HEK293 (cell line): Measurements from ENCODE around the gene HOXB9.

ENCODE experiments used
- KLF16 ChIP-seq: fragments of 450-650 bp; formaldehyde crosslinking; IDR thresholded peaks from 2 replicates; pipeline ENCODE4 v1.5.1; 2017; ENCODE audit warnings: missing biosample characterization, missing genetic modification characterization
- KLF8 ChIP-seq: fragments of 450-650 bp; formaldehyde crosslinking; IDR thresholded peaks from 2 replicates; pipeline ENCODE4 v1.5.1; 2016; ENCODE audit warnings: missing biosample characterization, missing genetic modification characterization
- PRDM2 ChIP-seq: fragments of 450-650 bp; formaldehyde crosslinking; IDR thresholded peaks from 2 replicates; pipeline ENCODE4 v1.5.1; 2016; ENCODE audit warnings: missing biosample characterization, missing genetic modification characterization, borderline replicate concordance
- ZBTB20 ChIP-seq: fragments of 450-650 bp; formaldehyde crosslinking; IDR thresholded peaks from 2 replicates; pipeline ENCODE4 v1.5.1; 2016; ENCODE audit warnings: missing biosample characterization, missing genetic modification characterization
- ZNF10 ChIP-seq: fragments of 450-650 bp; formaldehyde crosslinking; IDR thresholded peaks from 2 replicates; pipeline ENCODE4 v1.5.1; 2017; ENCODE audit warnings: missing biosample characterization, missing genetic modification characterization
- ZNF132 ChIP-seq: fragments of 450-650 bp; formaldehyde crosslinking; IDR thresholded peaks from 2 replicates; pipeline ENCODE4 v1.5.1; 2017; ENCODE audit warnings: missing biosample characterization, missing genetic modification characterization, borderline replicate concordance
- ZNF292 ChIP-seq: fragments of 450-650 bp; formaldehyde crosslinking; IDR thresholded peaks from 2 replicates; pipeline ENCODE4 v1.5.1; 2016; ENCODE audit warnings: low read depth, missing biosample characterization, missing genetic modification characterization, borderline replicate concordance
- ZNF394 ChIP-seq: fragments of 450-650 bp; formaldehyde crosslinking; IDR thresholded peaks from 2 replicates; pipeline ENCODE4 v1.5.1; 2016; ENCODE audit warnings: missing biosample characterization, missing genetic modification characterization, mild to moderate bottlenecking, moderate library complexity, borderline replicate concordance
- ZNF501 ChIP-seq: fragments of 450-650 bp; formaldehyde crosslinking; IDR thresholded peaks from 2 replicates; pipeline ENCODE4 v1.5.1; 2016; ENCODE audit warnings: missing biosample characterization, missing genetic modification characterization
- ZNF548 ChIP-seq: fragments of 450-650 bp; formaldehyde crosslinking; IDR thresholded peaks from 2 replicates; pipeline ENCODE4 v1.5.1; 2016; ENCODE audit warnings: missing biosample characterization, missing genetic modification characterization
- ZNF623 ChIP-seq: fragments of 450-650 bp; formaldehyde crosslinking; IDR thresholded peaks from 2 replicates; pipeline ENCODE4 v1.5.1; 2016; ENCODE audit warnings: missing biosample characterization, missing genetic modification characterization
- ZNF626 ChIP-seq: fragments of 450-650 bp; sonication (Bioruptor Pico); formaldehyde crosslinking; IDR thresholded peaks from 2 replicates; pipeline ENCODE4 v1.5.1; 2018; ENCODE audit warnings: missing biosample characterization, missing genetic modification characterization, inconsistent platforms
- ZNF677 ChIP-seq: fragments of 450-650 bp; IDR thresholded peaks from 2 replicates; pipeline ENCODE4 v1.5.0; 2018; ENCODE audit warnings: missing biosample characterization, mild to moderate bottlenecking, missing genetic modification characterization, moderate library complexity
- ZNF768 ChIP-seq: fragments of 450-650 bp; formaldehyde crosslinking; IDR thresholded peaks from 2 replicates; pipeline ENCODE4 v1.5.1; 2018; ENCODE audit warnings: missing biosample characterization, mild to moderate bottlenecking, missing genetic modification characterization
- ZNF830 ChIP-seq: fragments of 450-650 bp; IDR thresholded peaks from 2 replicates; pipeline ENCODE4 v1.5.0; 2018; ENCODE audit warnings: missing biosample characterization, missing genetic modification characterization, low read depth, mild to moderate bottlenecking, moderate library complexity
- ZSCAN16 ChIP-seq: fragments of 450-650 bp; formaldehyde crosslinking; IDR thresholded peaks from 2 replicates; pipeline ENCODE4 v1.5.1; 2016; ENCODE audit warnings: missing biosample characterization, missing genetic modification characterization
- ZSCAN5A ChIP-seq: fragments of 450-650 bp; formaldehyde crosslinking; IDR thresholded peaks from 2 replicates; pipeline ENCODE4 v1.5.1; 2016; ENCODE audit warnings: missing biosample characterization, missing genetic modification characterization
- TF ChIP-seq, protein P1 (sequence below): fragments of 450-650 bp; formaldehyde crosslinking; IDR thresholded peaks from 2 replicates; pipeline ENCODE4 v1.5.1; 2016; ENCODE audit warnings: missing biosample characterization, missing genetic modification characterization
- TF ChIP-seq, protein P2 (sequence below): fragments of 450-650 bp; formaldehyde crosslinking; IDR thresholded peaks from 2 replicates; pipeline ENCODE4 v1.5.1; 2016; ENCODE audit warnings: missing biosample characterization, missing genetic modification characterization, low read depth
- TF ChIP-seq, protein P3 (sequence below): fragments of 450-650 bp; formaldehyde crosslinking; optimal IDR thresholded peaks from 2 replicates; pipeline ENCODE3; 2016; ENCODE audit warnings: missing biosample characterization, mild to moderate bottlenecking, missing genetic modification characterization
- TF ChIP-seq, protein P4 (sequence below): fragments of 450-650 bp; formaldehyde crosslinking; IDR thresholded peaks from 2 replicates; pipeline ENCODE4 v1.5.1; 2016; ENCODE audit warnings: missing biosample characterization, missing genetic modification characterization

HOXB9 gene

GRCh38 chr17:48603959-48604769, 22.0 kb downstream of the HOXB9 start (continued):
- TF ChIP-seq ZBTB20 (tag by site-specific recombination) = peak; percentile 38; the same call in 1 of the 2 replicates
- peak; percentile 38; the same call in 1 of the 2 replicates for TF ChIP-seq ZNF394
- no peak for TF ChIP-seq ZSCAN5A
- TF ChIP-seq KLF16 (tag by site-specific recombination) = peak; percentile 49; the same call in 1 of the 2 replicates
- TF ChIP-seq, protein P1, sequence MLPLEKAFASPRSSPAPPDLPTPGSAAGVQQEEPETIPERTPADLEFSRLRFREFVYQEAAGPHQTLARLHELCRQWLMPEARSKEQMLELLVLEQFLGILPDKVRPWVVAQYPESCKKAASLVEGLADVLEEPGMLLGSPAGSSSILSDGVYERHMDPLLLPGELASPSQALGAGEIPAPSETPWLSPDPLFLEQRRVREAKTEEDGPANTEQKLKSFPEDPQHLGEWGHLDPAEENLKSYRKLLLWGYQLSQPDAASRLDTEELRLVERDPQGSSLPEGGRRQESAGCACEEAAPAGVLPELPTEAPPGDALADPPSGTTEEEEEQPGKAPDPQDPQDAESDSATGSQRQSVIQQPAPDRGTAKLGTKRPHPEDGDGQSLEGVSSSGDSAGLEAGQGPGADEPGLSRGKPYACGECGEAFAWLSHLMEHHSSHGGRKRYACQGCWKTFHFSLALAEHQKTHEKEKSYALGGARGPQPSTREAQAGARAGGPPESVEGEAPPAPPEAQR = no peak
- no peak for TF ChIP-seq ZNF292 (tag by site-specific recombination)
- TF ChIP-seq, protein P2, sequence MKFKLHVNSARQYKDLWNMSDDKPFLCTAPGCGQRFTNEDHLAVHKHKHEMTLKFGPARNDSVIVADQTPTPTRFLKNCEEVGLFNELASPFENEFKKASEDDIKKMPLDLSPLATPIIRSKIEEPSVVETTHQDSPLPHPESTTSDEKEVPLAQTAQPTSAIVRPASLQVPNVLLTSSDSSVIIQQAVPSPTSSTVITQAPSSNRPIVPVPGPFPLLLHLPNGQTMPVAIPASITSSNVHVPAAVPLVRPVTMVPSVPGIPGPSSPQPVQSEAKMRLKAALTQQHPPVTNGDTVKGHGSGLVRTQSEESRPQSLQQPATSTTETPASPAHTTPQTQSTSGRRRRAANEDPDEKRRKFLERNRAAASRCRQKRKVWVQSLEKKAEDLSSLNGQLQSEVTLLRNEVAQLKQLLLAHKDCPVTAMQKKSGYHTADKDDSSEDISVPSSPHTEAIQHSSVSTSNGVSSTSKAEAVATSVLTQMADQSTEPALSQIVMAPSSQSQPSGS (tag by site-specific recombination) = no peak
- TF ChIP-seq, protein P3, sequence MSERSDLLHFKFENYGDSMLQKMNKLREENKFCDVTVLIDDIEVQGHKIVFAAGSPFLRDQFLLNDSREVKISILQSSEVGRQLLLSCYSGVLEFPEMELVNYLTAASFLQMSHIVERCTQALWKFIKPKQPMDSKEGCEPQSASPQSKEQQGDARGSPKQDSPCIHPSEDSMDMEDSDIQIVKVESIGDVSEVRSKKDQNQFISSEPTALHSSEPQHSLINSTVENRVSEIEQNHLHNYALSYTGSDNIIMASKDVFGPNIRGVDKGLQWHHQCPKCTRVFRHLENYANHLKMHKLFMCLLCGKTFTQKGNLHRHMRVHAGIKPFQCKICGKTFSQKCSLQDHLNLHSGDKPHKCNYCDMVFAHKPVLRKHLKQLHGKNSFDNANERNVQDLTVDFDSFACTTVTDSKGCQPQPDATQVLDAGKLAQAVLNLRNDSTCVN (tag by site-specific recombination) = no peak
- TF ChIP-seq ZNF623 (tag by site-specific recombination) = no peak
- TF ChIP-seq PRDM2 (tag by site-specific recombination) = no peak
- peak; percentile 26; the same call in 1 of the 2 replicates for TF ChIP-seq ZNF501 (tag by site-specific recombination)
- no peak for TF ChIP-seq ZNF626 (tag by site-specific recombination)
- TF ChIP-seq ZNF830 = no peak
- 0 out of 2 replicates have a peak, but pooled peaks have one; percentile 13 for TF ChIP-seq ZNF10 (tag by site-specific recombination)
- no peak for TF ChIP-seq ZNF548 (tag by site-specific recombination)
- no peak for TF ChIP-seq ZNF677
- TF ChIP-seq ZSCAN16 (tag by site-specific recombination) = no peak
- TF ChIP-seq, protein P4, sequence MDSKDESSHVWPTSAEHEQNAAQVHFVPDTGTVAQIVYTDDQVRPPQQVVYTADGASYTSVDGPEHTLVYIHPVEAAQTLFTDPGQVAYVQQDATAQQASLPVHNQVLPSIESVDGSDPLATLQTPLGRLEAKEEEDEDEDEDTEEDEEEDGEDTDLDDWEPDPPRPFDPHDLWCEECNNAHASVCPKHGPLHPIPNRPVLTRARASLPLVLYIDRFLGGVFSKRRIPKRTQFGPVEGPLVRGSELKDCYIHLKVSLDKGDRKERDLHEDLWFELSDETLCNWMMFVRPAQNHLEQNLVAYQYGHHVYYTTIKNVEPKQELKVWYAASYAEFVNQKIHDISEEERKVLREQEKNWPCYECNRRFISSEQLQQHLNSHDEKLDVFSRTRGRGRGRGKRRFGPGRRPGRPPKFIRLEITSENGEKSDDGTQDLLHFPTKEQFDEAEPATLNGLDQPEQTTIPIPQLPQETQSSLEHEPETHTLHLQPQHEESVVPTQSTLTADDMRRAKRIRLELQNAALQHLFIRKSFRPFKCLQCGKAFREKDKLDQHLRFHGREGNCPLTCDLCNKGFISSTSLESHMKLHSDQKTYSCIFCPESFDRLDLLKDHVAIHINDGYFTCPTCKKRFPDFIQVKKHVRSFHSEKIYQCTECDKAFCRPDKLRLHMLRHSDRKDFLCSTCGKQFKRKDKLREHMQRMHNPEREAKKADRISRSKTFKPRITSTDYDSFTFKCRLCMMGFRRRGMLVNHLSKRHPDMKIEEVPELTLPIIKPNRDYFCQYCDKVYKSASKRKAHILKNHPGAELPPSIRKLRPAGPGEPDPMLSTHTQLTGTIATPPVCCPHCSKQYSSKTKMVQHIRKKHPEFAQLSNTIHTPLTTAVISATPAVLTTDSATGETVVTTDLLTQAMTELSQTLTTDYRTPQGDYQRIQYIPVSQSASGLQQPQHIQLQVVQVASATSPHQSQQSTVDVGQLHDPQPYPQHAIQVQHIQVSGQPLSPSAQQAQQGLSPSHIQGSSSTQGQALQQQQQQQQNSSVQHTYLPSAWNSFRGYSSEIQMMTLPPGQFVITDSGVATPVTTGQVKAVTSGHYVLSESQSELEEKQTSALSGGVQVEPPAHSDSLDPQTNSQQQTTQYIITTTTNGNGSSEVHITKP (tag by site-specific recombination) = peak; percentile 99
- TF ChIP-seq KLF8 = peak; percentile 73; the same call in 1 of the 2 replicates
- no peak for TF ChIP-seq ZNF132 (tag by site-specific recombination)
- TF ChIP-seq ZNF768 = no peak
